ENCODE measurements around the gene PLCH1.

- TF ChIP-seq, protein P1, sequence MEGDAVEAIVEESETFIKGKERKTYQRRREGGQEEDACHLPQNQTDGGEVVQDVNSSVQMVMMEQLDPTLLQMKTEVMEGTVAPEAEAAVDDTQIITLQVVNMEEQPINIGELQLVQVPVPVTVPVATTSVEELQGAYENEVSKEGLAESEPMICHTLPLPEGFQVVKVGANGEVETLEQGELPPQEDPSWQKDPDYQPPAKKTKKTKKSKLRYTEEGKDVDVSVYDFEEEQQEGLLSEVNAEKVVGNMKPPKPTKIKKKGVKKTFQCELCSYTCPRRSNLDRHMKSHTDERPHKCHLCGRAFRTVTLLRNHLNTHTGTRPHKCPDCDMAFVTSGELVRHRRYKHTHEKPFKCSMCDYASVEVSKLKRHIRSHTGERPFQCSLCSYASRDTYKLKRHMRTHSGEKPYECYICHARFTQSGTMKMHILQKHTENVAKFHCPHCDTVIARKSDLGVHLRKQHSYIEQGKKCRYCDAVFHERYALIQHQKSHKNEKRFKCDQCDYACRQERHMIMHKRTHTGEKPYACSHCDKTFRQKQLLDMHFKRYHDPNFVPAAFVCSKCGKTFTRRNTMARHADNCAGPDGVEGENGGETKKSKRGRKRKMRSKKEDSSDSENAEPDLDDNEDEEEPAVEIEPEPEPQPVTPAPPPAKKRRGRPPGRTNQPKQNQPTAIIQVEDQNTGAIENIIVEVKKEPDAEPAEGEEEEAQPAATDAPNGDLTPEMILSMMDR (IDR thresholded peaks at IDR 0.05), result no peak
- no peak for TF ChIP-seq POLR2A (IDR thresholded peaks at IDR 0.05)
Observed at GRCh38 chr3:155335724-155336354, 409.0 kb downstream of the PLCH1 start.

Data from right lobe of liver (tissue), 4 donors.